Measurements from ENCODE around the gene GNAI1. TPM values are rescaled to one million over a fixed set of nuclear protein-coding genes. Genes with fewer than 3 reads are reported as not detected.

The GNAI1 gene
- polyA plus RNA-seq (ENCODE audit: insufficient read length): 112 TPM
- long read RNA-seq, donor 1, full-length matches to known transcripts: 25 of 60 reads
- long read RNA-seq, donor 1, partial matches to known transcripts: 29 of 60 reads
- long read RNA-seq, donor 1, other reads (novel, unspliced or antisense): 6 of 60 reads
- long read RNA-seq, donor 2, full-length matches to known transcripts: 27 of 51 reads
- long read RNA-seq, donor 2, partial matches to known transcripts: 24 of 51 reads
- long read RNA-seq, donor 2, other reads (novel, unspliced or antisense): 0 of 51 reads
- long read RNA-seq, donor 3, full-length matches to known transcripts: 31 of 44 reads
- long read RNA-seq, donor 3, partial matches to known transcripts: 8 of 44 reads
- long read RNA-seq, donor 3, other reads (novel, unspliced or antisense): 5 of 44 reads
- long read RNA-seq, donor 4, full-length matches to known transcripts: 4 of 4 reads
- long read RNA-seq, donor 4, partial matches to known transcripts: 0 of 4 reads
- long read RNA-seq, donor 4, other reads (novel, unspliced or antisense): 0 of 4 reads
- long read RNA-seq, donor 5, full-length matches to known transcripts: 40 of 53 reads
- long read RNA-seq, donor 5, partial matches to known transcripts: 7 of 53 reads
- long read RNA-seq, donor 5, other reads (novel, unspliced or antisense): 6 of 53 reads
- long read RNA-seq, donor 6, full-length matches to known transcripts: 38 of 77 reads
- long read RNA-seq, donor 6, partial matches to known transcripts: 39 of 77 reads
- long read RNA-seq, donor 6, other reads (novel, unspliced or antisense): 0 of 77 reads
- long read RNA-seq, donor 7, full-length matches to known transcripts: 27 of 38 reads
- long read RNA-seq, donor 7, partial matches to known transcripts: 11 of 38 reads
- long read RNA-seq, donor 7, other reads (novel, unspliced or antisense): 0 of 38 reads
- long read RNA-seq, donor 8, full-length matches to known transcripts: 14 of 14 reads
- long read RNA-seq, donor 8, partial matches to known transcripts: 0 of 14 reads
- long read RNA-seq, donor 8, other reads (novel, unspliced or antisense): 0 of 14 reads

DNA sequence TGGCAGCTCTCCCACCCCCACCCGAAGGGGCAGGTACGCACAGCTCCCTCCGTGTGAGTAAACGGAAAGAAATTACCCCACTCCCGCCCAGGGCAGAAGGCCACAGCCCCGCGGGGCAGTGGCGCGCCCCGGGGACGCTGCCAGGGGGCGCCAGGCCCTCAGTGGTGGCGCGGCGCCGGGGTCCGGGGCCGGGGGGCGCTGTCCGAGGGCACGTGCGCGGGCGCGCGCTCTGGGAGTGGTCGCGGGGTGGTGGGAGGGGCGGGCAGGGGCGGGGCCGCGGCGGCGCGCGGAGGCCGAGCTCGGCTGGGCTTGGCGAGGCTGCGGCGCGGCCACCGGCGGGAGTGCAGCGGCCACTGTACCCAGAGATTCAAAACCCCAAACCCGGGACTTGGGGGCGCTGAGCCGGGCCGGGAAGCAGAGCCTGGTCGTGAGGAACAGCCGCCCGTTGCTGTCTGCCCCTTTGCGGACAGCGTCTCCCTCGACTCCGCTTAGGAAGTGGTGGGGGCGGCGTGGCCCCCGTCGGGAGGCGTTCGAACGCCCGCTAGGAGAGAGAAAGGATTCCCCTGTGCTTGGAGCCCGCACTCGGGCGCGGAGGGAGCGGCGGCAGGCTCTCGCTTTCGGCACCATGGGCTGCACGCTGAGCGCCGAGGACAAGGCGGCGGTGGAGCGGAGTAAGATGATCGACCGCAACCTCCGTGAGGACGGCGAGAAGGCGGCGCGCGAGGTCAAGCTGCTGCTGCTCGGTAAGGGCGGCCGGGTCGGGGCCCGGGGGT, at the start of gene GNAI1:
TSS of gene GNAI1 (plus strand) at position 296 of the 773 bp plus-strand sequence. CDS start at position 626, 330 bp downstream.
- peak; percentile 79 for DNase-seq

DNA sequence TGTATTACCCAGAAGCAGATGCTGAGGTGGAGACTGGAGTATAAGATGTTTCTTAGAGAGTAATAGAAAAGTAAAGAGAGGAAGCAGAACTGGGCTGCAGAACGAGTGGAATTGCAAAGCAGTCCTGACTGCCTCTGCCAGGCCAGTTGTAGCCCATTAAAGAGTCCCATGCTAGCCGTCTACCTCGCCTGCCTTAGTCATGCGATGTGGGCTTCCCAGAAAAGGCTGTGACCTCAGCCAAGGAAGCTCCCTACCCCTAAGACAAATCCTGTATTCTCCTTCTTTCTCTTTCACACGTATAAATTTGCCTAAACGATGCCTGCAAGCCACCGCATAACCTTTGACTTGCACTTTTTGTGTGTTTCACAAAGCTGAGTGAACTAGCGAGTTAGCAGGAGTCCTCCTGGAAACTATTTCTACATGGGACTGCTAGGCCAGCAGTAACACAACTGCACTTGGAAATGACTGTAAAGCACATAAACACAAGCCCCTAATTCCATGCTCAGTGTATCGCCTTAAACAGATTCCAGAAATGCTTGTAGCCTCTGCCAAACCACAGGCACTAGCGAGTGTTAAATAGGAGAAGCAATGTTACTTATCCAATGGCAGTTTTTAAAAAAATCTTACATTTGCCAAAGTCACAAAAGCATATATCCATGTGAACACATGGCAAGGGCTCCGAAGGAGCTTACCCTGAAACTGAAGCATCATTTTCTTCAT, 47.4 kb upstream of the GNAI1 start:
- no peak for DNase-seq

DNA sequence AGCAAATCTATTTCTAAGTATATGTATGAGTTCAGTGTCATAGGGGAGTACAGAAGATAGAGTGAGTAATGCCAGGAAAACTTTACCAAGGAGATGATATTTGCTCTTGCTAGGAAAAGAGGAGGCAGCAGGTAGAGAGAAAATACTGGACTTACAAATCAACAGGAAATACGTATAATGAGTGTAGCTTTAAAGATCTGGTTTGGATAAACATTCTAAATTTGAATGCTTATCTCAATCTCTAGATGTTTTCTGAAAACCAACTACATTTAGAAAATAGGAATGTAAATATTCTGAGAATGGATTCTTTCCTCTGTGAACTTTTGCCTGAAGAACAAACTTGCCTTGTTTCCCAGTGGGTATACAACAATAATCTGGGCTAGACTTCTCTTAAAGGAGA, 46.9 kb upstream of the GNAI1 start:
- DNase-seq: no peak

DNA sequence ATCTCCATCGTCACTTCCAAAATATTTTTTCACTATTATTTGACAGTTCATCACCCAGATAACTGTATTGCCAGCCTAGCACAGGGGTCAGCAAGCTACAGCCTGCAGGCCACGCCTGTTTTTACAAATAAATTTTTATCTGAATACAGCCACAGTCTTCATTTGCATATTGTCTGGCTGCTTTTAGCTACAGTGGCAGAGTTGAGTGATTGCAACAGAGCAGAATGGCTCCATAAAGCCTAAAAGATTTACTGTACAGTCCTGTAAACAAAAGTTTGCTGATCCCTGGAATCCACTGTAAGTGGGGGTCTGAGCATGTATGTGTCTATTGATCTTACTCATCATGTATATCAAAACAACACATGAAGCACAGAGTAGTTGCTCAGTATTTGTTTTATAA, 45.9 kb upstream of the GNAI1 start:
- no peak for DNase-seq

DNA sequence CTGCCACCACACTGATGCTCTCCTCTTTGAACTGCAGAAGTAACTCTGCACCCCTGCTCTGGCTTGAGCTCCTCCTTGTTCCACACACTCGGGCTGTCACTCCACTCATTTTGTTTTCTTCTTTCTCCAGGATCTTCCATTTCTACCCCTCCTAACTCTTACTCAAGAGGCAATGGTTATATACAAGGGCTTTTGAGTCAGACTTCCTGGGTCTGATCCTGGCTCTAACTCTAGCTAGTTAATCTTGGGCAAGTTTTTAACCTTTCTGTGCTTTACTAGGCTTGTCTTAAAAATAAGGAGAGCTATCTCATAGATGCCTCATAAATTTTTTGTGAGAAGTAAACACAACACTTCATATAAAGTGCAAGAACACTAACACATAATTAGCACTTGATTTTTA, 45.3 kb upstream of the GNAI1 start:
- no peak for DNase-seq

DNA sequence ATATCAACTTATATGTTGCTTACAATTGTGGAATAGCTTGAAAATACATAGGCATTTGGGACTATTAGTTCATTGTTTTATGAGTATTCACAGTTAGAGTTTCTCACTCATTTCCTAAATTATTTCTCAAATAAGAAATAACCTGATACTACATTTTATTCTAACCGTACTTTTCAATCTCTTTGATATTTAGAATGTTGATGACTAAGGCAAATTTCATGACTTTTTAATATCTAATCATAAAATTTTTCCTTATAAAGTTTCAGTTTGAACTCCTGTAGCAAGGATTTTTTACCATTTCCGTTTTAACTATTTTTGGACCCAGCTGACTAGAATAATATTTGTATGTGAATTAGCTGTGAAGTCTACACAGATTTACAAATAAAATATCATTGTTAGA, 41.3 kb upstream of the GNAI1 start:
- no peak for DNase-seq

DNA sequence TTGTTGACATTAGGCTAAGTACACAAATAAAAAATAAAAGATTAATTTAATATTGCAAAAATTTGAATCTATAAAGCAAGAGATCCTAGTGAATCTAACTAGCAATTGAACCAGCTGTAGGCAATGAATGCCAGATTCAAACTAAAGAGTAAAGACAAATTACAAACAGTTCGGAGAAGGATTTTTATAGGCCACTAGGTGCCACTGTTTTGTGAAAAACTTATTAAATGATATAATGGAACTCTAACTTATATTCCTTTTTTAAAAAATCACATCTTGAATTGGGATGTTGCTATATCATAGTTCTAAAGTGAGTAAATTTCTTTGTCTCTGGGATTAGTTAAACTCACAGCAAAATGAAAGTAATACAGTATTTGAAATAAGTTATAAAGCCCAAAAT, 39.1 kb upstream of the GNAI1 start:
- peak; percentile 25 for DNase-seq

DNA sequence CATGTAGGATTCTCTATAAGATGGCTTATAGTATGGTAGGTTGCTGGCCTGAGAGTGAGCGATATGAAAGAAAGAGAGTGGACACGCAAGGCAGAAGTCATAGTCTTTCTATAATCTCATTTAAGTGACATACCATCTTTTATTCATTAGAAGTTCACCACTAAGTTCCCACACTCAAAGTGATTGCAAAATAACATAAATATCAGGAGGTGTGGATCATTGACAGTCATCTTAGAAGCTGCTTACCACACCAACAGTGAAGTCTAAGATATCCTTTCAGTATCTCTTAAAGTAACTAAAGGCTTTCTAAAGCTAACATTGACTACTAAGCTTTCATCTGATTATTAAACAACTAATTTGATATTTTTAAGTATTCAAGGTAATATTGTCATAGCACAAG, 36.9 kb upstream of the GNAI1 start:
- DNase-seq: no peak

DNA sequence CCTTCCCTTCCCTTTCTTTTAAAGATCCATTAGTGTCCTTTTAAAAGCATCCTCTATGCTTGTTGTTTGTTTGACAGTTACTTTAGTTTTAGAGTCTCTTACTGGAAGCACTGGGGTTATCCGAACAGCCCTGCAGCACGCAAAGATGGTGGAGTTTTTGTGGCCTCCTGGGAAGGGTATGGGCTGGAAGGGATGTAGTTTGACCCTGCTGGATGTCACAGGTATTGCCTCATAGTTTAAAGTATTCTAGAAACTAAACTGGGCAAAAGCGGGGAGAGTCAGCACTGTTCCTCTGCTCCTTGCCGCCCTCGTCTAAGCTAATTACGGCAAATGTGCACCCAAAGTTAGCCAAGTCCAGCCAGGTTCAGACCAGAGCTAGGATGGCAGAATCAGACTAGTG, 35.8 kb upstream of the GNAI1 start:
- no peak for DNase-seq

DNA sequence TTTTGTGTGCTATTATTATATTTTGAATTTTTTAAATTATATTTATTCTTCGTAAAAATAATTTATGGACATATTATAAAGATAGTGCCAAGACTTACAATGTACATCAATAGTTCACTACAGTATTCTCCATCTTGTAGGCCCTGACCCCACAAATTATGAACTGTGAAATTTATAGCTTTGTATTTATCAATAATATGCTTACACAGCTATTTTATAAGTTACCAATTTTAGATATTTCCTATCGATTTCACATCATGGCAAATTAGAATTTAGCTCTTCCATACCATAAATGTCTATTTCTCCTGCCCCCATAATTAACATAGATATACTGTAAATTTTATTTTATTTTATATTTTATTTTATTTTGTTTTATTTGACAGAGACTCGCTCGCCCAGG, 34.4 kb upstream of the GNAI1 start:
- no peak for DNase-seq

DNA sequence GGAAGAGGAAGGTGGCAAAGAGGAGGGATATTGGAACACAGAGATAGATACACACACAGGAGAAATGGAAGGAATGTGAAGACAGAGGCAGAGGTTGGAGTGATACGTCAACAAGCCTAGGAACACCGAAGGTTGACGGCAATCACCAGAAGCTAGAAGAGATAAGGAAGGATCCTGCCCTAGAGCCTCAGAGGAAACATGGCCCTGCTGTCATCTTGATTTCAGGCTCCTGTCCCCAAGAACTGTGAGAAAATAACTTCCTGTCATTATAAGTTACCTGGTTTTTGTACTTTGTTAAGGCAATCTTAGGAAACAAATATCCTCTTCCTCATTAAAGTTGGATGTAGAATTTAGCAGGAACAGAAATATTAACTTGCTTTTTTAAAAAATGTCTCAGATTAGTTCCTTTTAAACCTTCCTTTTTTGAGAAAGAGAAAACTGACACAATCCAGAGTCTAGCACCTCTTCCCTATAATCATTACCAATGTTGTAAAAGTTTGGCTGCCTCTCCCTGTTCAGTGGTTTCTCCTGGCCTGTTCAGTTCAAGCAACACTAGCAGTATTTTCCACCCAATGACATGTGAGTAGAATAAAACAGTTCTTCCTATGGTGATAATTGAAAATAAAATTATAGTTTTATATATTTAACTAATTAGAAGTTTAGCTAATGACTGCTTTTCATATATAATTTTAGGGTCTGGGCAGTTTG, 28.8 kb upstream of the GNAI1 start:
- DNase-seq: no peak

DNA sequence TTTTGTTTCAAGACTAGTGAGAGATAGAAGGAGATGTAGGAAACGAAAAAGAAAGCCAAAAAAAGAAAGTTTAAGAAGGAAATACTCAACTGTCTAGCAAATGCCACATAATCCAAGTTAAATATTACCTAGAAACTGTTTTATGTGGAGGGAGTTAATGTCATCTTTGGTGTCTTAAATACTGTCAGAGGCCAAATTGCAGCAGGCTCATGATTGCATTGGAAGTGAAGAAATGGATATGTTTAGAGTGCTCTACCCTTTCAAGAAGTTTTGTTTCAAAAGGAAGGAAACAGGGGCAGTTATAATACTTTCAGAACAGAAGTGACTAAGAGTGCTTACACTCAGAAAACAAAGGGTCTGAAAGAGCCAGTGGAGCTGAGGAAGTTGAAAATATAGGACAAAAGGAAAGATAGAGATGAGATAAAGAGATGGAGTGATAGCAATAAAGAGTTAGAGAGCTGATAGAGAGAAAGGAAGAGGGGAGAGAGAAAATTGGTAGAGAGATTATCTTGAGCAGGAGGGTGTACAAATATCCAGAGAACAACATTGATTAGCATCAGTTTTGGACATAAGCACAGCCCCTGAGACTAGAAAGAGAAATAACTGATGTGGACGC, 28.0 kb upstream of the GNAI1 start:
- no peak for DNase-seq

DNA sequence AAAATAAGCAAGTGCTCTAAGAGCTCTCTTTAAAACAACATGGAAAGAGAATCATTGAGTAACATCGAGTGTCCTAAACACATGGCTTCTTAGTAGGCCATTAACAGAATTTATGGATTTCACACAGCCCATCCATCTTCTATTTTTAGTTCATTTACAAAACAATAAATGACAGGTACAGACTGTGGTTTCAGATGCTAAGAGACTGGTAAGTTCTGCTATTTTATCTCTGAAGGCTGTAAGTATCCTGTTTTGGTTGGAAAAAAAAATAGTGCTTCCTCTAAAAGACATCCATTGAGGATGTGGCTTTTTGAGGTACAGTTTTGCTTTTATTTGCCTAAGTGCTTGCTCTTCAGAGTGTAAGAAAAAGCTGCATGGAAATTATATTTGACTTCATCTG, 27.4 kb upstream of the GNAI1 start:
- DNase-seq: no peak

DNA sequence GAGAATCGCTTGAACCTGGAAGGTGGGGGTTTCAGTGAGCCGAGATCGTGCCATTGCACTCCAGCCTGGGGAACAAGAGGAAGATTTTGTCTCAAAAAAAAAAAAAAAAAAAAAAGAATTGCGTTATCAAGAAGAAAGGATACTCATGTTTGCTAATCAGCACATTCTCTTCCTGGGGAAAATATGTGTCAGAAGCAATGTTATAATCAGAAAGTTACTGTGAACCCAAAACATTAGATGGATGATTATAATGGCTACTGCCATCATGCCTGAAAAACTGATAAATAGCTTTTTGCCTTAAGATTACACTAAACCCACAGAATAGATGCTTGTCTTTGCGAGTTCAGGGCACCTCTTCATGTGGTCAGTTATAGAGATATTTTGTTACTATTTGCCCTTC, 24.3 kb upstream of the GNAI1 start:
- DNase-seq: no peak

DNA sequence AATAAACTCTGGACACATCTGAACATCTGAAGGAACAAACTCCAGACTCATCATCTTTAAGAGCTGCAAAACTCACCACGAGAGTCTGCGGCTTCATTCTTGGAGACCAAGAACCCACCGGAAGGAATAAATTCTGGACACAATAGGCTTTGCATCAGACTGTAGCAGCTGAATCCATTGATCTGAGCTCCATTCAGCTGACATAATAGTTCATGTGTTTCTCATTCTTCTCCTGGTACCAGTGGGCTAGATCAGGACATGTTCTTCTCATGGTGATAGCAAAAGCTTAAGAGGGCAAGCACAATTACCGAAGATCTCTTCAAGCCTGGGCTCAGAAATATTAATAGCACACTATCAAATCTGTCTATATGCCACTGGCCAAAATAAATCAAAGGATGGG, 20.5 kb upstream of the GNAI1 start:
- DNase-seq: no peak

DNA sequence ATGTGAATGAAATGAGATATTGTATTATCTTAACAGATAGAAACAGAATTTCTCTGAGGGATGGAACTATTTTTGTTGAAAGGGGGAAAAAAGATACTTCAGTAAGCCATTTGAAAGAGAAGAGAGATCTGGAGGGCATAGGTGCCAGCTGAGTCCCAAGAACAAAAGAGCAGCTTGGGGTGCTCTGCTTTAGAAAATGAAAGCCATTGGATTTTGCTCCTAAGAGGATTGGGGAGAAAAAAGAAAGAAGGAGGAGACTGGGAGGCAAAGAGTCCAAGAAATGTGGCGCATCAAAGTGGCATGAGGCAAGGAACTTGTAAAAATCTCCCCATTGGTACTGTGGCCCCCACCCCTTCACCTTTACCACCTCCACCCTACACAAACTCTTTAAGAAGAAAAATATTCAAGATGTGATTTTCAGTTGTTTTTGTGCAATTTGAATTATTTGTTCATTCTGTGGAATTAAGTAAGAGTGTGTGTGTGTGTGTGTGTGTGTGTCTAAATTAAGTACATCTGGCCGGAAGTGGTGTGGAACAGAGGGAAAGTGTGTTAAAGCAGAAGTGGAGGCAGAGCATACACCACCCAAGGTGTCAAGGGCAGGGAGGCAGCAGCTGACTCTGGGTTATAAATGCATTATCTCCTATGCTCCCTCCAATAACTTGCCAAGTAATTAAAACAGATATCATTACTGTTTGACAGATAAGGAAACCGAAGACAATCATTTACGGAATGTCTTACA, 9.9 kb upstream of the GNAI1 start:
- no peak for DNase-seq

DNA sequence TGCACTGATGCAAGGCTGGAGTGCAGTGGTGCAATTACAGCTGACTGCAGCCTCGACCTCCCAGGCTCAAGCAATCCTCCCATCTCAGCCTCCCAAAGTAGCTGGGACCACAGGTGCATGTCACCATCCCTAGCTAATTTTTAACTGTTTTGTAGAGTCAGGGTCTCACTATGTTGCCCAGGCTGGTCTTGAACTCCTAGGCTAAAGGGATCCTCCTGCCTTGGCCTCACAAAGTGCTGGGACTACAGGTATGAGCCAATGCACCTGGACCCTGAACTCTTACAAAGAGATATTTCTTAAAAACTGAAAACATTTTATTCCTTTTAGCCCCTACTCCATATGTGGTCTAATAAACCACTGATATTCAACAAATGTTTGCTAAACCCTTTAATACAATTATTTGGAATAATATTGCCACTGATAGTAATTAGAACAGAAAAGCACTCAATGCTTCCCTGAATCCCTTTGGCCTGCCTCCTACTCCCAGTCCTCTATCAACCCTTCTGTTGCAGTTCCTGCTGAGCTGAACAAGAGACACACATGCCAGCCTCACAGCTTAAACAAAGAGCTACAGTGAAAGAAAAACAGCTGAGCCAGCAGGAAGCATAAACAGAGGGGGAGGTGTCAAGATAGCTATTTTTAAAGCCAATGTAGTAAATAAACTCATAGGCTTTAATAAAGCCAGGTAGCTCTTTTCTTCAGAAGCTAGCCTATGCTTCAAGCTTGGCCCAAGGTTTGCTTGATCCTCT, 7.0 kb upstream of the GNAI1 start:
- DNase-seq: no peak

DNA sequence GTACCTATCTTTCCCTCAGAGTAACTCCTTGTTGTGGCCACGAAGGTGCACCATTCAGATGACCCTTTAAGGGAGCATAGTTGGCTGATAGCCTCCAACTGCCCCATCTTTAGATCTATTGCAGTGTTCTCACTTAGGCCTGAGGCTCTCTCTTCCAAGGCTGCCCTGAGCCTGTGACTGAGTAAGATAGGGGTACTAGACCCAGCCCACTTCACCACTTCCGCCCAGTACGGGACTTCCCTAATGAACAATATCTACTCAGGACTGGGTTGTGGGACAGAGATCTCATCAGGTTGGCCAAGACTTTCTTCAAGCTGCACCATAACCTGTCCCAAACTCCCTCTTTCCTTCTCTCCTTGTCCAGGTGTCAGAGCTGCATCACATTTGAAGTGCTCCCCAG, 5.7 kb upstream of the GNAI1 start:
- no peak for DNase-seq

DNA sequence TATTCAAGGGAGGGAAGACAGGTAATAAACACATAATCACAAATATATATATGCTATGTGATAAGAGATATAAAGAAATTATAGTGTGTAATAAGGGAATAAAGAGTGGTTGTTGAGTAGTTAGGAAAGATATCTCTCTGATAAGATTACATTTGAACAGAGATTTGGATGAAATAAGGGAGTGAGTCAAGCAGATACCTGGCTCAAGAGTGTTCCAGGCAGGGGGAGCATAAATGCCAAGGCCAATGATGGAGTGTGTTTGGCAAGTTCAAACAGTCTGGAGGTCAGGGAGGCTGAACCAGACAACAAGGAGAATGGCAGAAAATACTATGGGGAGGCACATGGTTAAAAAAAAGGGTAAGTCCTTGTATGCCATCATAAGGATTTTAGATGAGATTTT, 4.8 kb upstream of the GNAI1 start:
- DNase-seq: no peak
